Measurements from ENCODE around the gene CYP39A1.

- no peak for TF ChIP-seq POLR2A (IDR thresholded peaks at IDR 0.05)
- TF ChIP-seq CTCF (IDR thresholded peaks at IDR 0.05): no peak
Observed at GRCh38 chr6:46655803-46656202, 3.2 kb upstream of the CYP39A1 start.

All from body of pancreas (tissue), 4 donors.